Raji (cell line): ENCODE results near the gene NTN5.

Experiments used
- POLR2A ChIP-seq: IDR thresholded peaks from 2 replicates; pipeline ENCODE4 v1.6.1; 2011; ENCODE audit warnings: low read depth, low read length, control low read depth; ENCODE audit not compliant: insufficient read depth

Gene NTN5

GRCh38 chr19:48642862-48643261 lies 30.0 kb downstream of the NTN5 start:
- TF ChIP-seq POLR2A: no peak

DNA sequence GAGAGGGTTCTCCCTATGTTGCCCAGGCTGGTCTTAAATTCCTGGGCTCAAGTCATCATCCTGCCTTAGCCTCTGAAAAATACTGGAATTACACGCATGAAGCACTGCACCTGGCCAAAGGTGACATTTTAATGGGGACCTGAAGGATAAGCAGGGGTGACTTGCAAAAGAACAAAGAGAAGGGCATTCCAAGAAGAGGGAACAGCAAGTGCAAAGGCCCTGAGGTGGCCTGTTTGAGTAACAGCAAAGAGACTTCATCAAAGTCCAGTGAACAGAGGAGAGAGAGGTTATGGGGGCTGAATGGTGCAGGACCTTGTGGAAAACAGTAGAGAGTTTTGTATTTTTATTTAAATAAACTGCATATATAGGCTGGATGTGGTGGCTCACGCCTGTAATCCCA lies 31.0 kb downstream of the NTN5 start:
- no peak for TF ChIP-seq POLR2A

GRCh38 chr19:48639483-48640375 lies 33.1 kb downstream of the NTN5 start:
- TF ChIP-seq POLR2A: no peak

- TF ChIP-seq POLR2A: no peak
Observed at GRCh38 chr19:48638831-48639381, 33.9 kb downstream of the NTN5 start.

GRCh38 chr19:48637948-48638830 lies 34.6 kb downstream of the NTN5 start:
- no peak; the same call in 1 of the 2 replicates for TF ChIP-seq POLR2A

DNA sequence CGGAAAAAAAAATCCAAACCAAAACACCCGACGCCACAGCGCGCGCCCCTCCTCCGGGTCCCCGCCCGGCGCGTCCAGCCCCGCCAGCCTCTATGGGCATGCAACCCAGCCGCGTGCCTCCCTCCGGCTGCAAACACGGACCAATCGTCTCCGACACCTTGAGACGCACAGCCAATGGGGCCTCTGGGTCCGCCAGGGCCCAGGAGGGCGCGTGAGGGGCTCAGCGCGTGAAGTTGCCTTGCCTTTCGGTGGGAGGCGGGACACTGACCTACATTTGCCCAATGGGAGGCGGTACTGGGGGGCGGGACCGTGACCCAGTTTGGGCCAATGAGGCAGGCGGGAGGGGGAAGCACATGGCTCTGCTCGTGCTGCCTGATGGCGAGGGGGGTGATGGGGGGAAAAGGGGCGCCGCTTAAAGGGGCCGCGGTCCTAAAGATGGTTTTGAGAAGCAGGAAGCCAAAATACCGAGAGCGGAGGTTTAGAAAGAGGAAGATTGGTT lies 35.3 kb downstream of the NTN5 start:
- TF ChIP-seq POLR2A: no peak; the same call in 1 of the 2 replicates

DNA sequence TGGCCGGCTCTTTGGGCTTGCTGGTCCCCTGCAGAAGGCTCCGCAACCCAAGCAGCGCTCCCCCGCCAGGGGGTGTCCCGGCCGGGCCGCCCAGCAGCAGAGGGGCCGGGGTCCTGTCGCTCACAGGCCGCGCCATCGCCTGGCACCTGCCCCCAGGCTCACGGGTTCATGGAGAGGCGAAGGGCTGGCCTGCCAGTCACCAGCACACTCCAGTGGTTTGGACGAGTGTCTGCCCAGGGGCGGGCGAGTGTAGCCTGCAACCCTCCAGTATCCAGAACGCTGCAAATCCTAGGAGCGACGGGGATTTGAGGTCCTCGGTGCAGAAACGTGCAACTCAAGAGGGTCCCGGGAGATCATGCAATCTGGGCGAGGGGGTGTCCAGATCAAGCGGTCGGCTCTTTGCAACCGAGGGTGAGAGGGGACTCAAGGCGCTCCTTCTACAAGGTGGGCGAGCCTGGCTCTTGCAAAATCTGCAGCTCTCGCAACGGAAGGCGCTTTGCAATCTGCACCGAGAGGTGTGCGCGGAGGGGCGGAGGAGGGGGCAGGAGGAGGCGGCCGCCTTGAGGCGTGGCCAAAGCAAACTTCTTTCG lies 35.9 kb downstream of the NTN5 start, which contains the start of gene DBP:
DBP (minus strand) TSS at position 521 of the 590 bp plus-strand sequence; CDS start at position 136, 385 bp downstream.
- peak; percentile 88 for TF ChIP-seq POLR2A

- no peak for TF ChIP-seq POLR2A
Observed at GRCh38 chr19:48635966-48636858, 36.6 kb downstream of the NTN5 start.

- TF ChIP-seq POLR2A: peak; percentile 72
Observed at GRCh38 chr19:48635263-48635965, 37.4 kb downstream of the NTN5 start.

GRCh38 chr19:48634424-48635262 lies 38.2 kb downstream of the NTN5 start:
- peak; percentile 86 for TF ChIP-seq POLR2A

- TF ChIP-seq POLR2A: no peak
Observed at GRCh38 chr19:48634036-48634342, 38.8 kb downstream of the NTN5 start.
